HG02943 (cell line): ENCODE results near the gene HSD11B1L.

Source experiments
- ATAC-seq: cut with Tn5 transposase; IDR thresholded peaks from one replicate; pipeline ENCODE4 v1.9.1; 2021; ENCODE audit warnings: mild to moderate bottlenecking, low read depth, moderate library complexity; ENCODE audit not compliant: unreplicated experiment

Gene HSD11B1L, protein sequence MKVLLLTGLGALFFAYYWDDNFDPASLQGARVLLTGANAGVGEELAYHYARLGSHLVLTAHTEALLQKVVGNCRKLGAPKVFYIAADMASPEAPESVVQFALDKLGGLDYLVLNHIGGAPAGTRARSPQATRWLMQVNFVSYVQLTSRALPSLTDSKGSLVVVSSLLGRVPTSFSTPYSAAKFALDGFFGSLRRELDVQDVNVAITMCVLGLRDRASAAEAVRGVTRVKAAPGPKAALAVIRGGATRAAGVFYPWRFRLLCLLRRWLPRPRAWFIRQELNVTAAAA

GRCh38 chr19:5680437-5681368 lies at the start of gene HSD11B1L, which contains the start of gene MICOS13:
Gene HSD11B1L (plus strand): TSS chr19:5681027. CDS start chr19:5684833, 3,806 bp downstream.
Gene MICOS13 (minus strand): TSS chr19:5680516. CDS start chr19:5680486, 30 bp downstream.
- ATAC-seq, result peak; percentile 81

- no peak for ATAC-seq
Observed at GRCh38 chr19:5631567-5632240, 49.1 kb upstream of the HSD11B1L start.

DNA sequence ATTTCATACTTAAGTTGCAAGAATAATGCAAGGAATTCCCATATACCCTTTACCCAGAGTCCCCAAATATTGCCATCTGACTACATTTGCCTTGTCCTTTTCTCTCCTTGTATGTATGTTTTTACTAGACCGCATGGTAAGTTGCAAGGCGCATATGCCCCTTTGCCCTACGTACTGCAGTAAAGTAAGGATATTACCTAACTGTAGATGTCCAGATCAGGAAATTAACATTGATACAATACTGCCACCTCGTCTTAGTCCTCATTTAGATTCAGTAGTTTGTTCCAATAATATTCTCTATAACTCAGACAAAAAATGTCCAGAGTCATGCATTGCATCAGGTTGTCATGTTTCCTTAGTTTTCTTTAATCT lies 48.6 kb upstream of the HSD11B1L start:
- ATAC-seq, result no peak

DNA sequence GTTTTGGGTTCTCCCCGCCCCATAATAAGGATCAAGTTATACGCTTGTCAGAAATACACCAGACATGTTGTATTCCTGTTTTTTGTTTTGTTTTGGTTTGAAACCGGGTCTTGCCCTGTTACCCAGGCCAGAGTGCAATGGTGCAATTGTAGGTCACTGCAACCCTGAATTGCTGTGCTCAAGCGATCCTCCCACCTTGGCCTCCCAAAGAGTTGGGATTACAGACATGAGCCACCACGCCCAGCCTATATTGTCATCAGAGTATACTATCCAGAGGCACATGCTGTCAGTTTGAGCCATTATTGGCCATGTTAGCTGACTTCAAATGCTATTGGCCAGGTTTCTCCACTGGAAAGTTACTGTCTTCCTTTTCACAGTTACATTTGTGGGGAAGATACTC lies 48.2 kb upstream of the HSD11B1L start:
- ATAC-seq, result no peak

GRCh38 chr19:5635427-5635826 lies 45.4 kb upstream of the HSD11B1L start:
- no peak for ATAC-seq

DNA sequence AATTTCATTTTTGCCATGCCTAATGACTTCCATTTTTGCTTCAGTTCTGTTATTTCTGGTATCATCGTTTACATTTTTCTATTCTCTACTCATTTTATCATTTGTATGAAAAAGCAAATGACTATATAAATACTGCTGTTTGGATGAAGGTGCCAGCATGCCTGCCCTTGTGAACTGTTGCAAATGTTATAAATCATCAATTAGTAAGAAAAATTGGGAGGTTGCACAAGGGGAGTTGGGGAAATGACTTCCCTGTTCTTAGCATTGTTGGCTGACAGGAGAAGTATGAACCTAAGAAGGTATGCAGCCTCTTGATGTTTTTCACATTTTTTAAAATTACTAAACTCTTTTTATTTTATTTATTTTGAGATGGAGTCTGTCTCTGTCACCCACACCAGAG lies 42.9 kb upstream of the HSD11B1L start:
- ATAC-seq, result no peak

DNA sequence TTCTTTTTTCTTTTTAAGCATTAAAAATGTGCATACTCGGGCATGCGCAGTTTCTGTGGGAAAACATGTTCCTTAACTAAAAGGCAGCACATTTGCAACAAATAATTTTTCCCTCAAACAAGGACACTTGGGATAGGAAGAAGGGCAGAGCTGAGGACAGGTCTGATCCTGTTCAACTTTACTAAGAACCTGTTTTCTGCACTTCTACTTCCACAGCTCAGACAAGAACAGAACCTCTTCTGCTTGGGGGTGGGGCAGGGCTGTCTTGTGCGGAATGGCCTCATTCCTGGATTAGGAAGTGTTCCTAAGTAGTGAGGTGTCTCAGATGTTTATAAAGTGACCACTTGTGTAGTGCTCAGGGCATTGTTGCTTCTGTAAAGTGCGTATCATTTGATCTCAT lies 39.7 kb upstream of the HSD11B1L start:
- ATAC-seq, result no peak

DNA sequence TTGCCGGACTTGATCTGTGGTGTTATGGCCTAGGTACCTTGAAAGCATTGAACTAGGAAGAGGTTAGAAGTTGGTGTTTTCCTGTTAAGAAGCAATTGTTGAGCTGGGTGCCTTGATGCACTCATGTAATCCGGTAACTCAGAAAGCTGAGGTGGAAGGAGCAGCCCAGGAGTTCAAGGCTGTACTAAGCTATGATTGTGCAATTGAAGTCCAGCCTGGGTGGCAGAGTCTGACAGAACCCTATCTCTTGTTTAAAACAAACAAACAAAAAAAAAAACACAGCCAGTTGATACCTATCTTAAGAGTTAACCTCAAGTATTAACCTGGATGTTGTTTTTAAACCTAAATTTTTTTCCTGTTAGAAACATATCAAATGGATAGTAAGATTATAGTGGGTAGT lies 38.6 kb upstream of the HSD11B1L start:
- ATAC-seq, result no peak

GRCh38 chr19:5643060-5643459 lies 37.8 kb upstream of the HSD11B1L start:
- ATAC-seq, result no peak

DNA sequence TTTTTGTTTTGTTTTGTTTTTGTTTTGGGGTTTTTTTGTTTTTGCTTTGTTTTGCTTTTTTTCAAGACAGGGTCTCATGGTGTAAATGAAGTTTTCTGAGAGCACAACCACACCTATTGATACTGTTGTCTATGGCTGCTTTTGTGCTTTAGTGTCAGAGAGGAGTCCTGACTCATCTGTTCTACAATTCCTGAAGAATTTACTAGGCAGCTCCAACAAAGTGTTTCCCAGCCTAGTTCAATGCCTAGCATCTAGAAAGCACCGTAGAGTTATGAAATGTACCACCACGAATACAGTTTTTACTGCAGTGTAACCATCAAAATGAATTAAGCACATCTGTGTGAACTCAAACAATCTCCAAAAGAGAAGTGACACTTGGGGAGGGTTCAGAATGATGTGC lies 36.8 kb upstream of the HSD11B1L start:
- no peak for ATAC-seq

DNA sequence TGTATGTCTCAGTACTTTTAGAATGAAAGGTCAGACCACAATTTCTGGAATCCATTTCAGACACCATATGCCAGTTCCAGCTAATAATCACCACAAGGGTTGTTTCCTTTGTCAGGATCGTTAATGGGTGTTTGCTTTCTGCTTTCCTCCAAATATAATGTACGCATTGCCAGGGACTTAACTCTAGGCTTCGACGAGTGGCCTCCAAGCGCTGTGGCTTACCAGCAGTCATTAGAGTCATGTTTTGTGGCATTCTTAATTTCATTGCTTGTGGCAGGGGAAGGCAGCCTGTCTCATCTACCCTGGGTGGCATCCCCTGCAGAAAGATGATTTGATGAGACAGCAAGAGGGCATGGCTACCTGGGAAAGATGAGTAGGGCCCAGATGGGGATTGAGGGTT lies 35.4 kb upstream of the HSD11B1L start:
- no peak for ATAC-seq

GRCh38 chr19:5646703-5647102 lies 34.1 kb upstream of the HSD11B1L start:
- no peak for ATAC-seq

- no peak for ATAC-seq
Observed at GRCh38 chr19:5648464-5648863, 32.4 kb upstream of the HSD11B1L start.

DNA sequence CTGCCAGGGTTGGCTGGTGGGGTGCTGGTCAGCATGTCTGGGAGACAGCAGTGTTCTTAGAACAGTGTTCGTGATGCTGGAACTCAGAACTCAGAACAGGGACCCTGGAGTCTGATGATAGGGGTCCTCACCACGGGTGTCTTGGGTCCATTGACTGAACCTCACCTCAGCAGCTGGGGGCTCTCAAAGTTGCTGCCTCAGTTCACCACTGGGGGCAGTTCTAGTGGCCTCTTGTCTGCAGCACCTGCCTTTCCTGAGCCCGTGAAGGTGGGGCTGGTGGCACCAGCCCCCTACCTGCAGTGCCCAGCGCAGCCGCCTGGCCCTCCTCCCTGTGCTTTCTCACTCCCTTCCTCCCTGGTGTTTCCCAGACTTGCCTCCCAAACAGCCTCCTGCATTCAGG lies 29.5 kb upstream of the HSD11B1L start:
- ATAC-seq, result no peak

- no peak for ATAC-seq
Observed at GRCh38 chr19:5652261-5652660, 28.6 kb upstream of the HSD11B1L start.

DNA sequence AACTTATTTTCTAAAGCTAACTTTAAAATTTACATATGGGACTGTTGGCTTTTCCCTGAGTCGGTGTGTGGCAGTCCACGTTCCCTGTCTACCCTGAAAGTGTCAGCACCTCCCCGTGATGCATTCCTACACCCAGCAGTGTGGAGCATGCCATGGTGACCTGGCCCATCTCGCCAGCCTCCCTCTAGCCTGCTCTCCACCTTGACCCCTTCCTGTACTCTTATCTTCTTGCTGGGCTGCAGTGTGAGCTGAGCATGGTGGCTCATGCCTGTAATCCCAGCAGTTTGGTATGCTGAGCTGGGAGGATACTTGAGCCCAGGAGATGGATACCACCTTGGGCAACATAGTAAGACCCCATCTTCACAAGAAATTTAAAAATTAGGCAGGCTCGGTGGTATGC lies 25.9 kb upstream of the HSD11B1L start:
- ATAC-seq, result no peak

DNA sequence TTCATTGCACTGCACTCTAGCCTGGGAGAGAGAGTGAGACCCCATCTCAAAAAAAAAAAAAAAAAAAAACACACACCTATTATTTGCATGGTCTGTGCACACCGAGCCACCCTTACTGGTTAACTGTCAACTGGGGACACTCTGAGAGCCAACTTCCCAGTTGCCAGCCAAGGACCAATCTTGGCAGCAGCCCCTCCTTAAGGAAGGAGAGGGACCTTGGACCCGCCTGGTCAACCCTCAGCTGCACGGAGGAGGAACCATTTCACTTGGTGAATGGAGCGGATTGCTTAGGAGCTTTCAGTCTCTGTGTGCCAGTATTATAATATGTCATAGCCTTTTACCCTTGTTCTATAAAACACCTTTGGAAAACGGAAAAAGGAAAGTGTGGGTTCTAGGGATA lies 25.4 kb upstream of the HSD11B1L start:
- no peak for ATAC-seq

DNA sequence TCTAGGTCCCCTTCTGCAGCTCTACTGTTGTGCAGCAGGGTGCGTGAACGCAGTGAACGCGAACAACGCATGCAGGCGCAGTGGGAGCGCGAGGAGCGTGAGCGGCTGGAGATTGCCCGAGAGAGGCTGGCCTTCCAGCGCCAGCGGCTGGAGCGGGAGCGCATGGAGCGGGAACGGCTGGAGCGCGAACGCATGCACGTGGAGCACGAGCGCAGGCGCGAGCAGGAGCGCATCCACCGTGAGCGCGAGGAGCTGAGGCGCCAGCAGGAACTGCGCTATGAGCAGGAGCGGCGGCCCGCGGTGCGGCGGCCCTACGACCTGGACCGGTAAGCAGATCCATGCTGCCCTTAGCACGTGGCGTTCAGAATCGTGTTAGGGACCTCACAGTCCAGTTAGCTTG lies 19.3 kb upstream of the HSD11B1L start:
- ATAC-seq, result no peak

- ATAC-seq, result no peak
Observed at GRCh38 chr19:5663904-5664303, 16.9 kb upstream of the HSD11B1L start.

DNA sequence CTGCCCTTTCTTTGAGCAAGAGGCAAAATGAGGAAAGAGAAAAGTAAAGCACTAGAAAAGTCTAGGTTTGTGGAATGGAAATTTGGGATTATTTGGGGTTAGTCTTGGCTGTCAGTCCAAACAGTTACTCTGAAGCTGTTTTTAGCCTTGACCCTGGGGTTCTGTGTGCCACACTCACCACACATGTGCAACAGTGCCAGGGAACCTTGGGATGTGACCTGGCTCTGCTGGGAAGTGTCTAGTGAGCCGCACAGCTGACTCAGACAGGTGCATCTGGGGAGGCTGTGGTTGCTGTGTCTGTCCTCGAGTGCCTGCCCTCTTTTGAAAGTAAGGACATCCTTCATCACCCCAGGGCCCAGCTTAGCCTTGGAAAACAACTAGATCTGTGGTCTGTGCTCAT lies 16.3 kb upstream of the HSD11B1L start:
- ATAC-seq, result no peak
